Peyer's patch (tissue), 4 donors: ENCODE measurements around the gene REN.

ENCODE experiments used
- CTCF ChIP-seq, 6 experiments: fragments of 450-650 bp in 4 of 6; fragments of 200-600 bp in 2 of 6; sonication (generic) in 1 of 6; IDR thresholded peaks; one replicate each; pipeline ENCODE4 v1.5.1; 2017 to 2019; ENCODE audit warnings: antibody characterized with exemption in 6 of 6, mild to moderate bottlenecking in 3 of 6, moderate library complexity in 1 of 6
- POLR2A ChIP-seq, 2 donors: fragments of 450-650 bp; IDR thresholded peaks; one replicate each; pipeline ENCODE4 v1.5.1; 2017; ENCODE audit warnings: antibody characterized with exemption in 2 of 2, mild to moderate bottlenecking in 2 of 2, moderate library complexity in 2 of 2

- TF ChIP-seq CTCF (IDR thresholded peaks at IDR 0.05) = no peak
- no peak for TF ChIP-seq POLR2A (IDR thresholded peaks at IDR 0.05)
These were observed 6.4 kb upstream of the REN start for GRCh38 chr1:204172404-204173029.
